SK-N-SH treated with all-trans-retinoic acid at 6 μM for 48 hours (cell line): ENCODE data around the gene FFAR3.

Source experiments
- ATAC-seq: fragments of 200-7000 bp; cut with Tn5 transposase; 3 replicates; pipeline ENCODE4 v1.9.1; 2020; ENCODE audit warnings: mild to moderate bottlenecking, moderate library complexity
- ARNTL ChIP-seq: fragments of 450-650 bp; formaldehyde crosslinking; IDR thresholded peaks from 2 replicates; pipeline ENCODE4 v1.5.0; 2020; ENCODE audit warnings: low read depth, mild to moderate bottlenecking, moderate library complexity, borderline replicate concordance
- BACH2 ChIP-seq: fragments of 250-450 bp; sonication (Bioruptor Pico); IDR thresholded peaks from 2 replicates; pipeline ENCODE4 v1.9.0; 2021; ENCODE audit warnings: mild to moderate bottlenecking, borderline replicate concordance
- CSDC2 ChIP-seq: fragments of 250-450 bp; sonication (Bioruptor Pico); IDR thresholded peaks from 2 replicates; pipeline ENCODE4 v1.5.0; 2020; ENCODE audit warnings: mild to moderate bottlenecking, moderate library complexity
- OSR1 ChIP-seq: fragments of 250-450 bp; sonication (Bioruptor Pico); IDR thresholded peaks from 2 replicates; pipeline ENCODE4 v1.8.0; 2022; ENCODE audit warnings: moderate library complexity, mild to moderate bottlenecking, inconsistent platforms
- PPARA ChIP-seq: fragments of 250-450 bp; sonication (Bioruptor Pico); IDR thresholded peaks from 2 replicates; pipeline ENCODE4 v1.5.0; 2020; ENCODE audit warnings: mild to moderate bottlenecking, borderline replicate concordance
- RARB ChIP-seq: fragments of 250-450 bp; sonication (Bioruptor Pico); IDR thresholded peaks from 2 replicates; pipeline ENCODE4 v1.8.0; 2021; ENCODE audit warnings: mild to moderate bottlenecking, moderate library complexity
- SNAI2 ChIP-seq: fragments of 250-450 bp; sonication (Bioruptor Pico); IDR thresholded peaks from 2 replicates; pipeline ENCODE4 v1.5.0; 2020; ENCODE audit warnings: mild to moderate bottlenecking, moderate library complexity
- TCF4 ChIP-seq: fragments of 250-450 bp; sonication (Bioruptor Pico); IDR thresholded peaks from 2 replicates; pipeline ENCODE4 v1.8.0; 2021; ENCODE audit warnings: mild to moderate bottlenecking, moderate library complexity, borderline replicate concordance
- TOX ChIP-seq: fragments of 250-450 bp; sonication (Bioruptor Pico); IDR thresholded peaks from 2 replicates; pipeline ENCODE4 v1.8.0; 2021; ENCODE audit warnings: mild to moderate bottlenecking, moderate library complexity, borderline replicate concordance
- ZC3H10 ChIP-seq: fragments of 250-450 bp; sonication (Bioruptor Pico); IDR thresholded peaks from 2 replicates; pipeline ENCODE4 v1.5.1; 2021; ENCODE audit warnings: mild to moderate bottlenecking, moderate library complexity
- ZNF565 ChIP-seq: fragments of 450-650 bp; formaldehyde crosslinking; conservative IDR thresholded peaks from 2 replicates; pipeline ENCODE4 v1.5.0; 2020; ENCODE audit warnings: low read depth, mild to moderate bottlenecking, moderate library complexity
- ZNF70 ChIP-seq: fragments of 450-650 bp; formaldehyde crosslinking; IDR thresholded peaks from 2 replicates; pipeline ENCODE4 v1.5.0; 2020; ENCODE audit warnings: mild to moderate bottlenecking, moderate library complexity
- ZNF8 ChIP-seq: fragments of 450-650 bp; formaldehyde crosslinking; IDR thresholded peaks from 2 replicates; pipeline ENCODE4 v1.5.0; 2020; ENCODE audit warnings: mild to moderate bottlenecking, moderate library complexity
- TF ChIP-seq, protein P1 (sequence below): fragments of 250-450 bp; sonication (Bioruptor Pico); IDR thresholded peaks from 2 replicates; pipeline ENCODE4 v1.5.1; 2020; ENCODE audit warnings: low read depth, mild to moderate bottlenecking, moderate library complexity
- TF ChIP-seq, protein P2 (sequence below): fragments of 250-450 bp; sonication (Bioruptor Pico); IDR thresholded peaks from 2 replicates; pipeline ENCODE4 v1.5.1; 2021; ENCODE audit warnings: mild to moderate bottlenecking, moderate library complexity
- TF ChIP-seq, protein P3 (sequence below): fragments of 250-450 bp; sonication (Bioruptor Pico); IDR thresholded peaks from 2 replicates; pipeline ENCODE4 v1.5.0; 2020; ENCODE audit warnings: mild to moderate bottlenecking, moderate library complexity
- TF ChIP-seq, protein P4 (sequence below): fragments of 250-450 bp; sonication (Bioruptor Pico); IDR thresholded peaks from 2 replicates; pipeline ENCODE4 v1.8.0; 2020; ENCODE audit warnings: mild to moderate bottlenecking, moderate library complexity, borderline replicate concordance
- TF ChIP-seq, protein P5 (sequence below): fragments of 250-450 bp; sonication (Bioruptor Pico); IDR thresholded peaks from 2 replicates; pipeline ENCODE4 v1.8.0; 2021; ENCODE audit warnings: low read depth, mild to moderate bottlenecking, moderate library complexity, borderline replicate concordance

FFAR3 gene

DNA sequence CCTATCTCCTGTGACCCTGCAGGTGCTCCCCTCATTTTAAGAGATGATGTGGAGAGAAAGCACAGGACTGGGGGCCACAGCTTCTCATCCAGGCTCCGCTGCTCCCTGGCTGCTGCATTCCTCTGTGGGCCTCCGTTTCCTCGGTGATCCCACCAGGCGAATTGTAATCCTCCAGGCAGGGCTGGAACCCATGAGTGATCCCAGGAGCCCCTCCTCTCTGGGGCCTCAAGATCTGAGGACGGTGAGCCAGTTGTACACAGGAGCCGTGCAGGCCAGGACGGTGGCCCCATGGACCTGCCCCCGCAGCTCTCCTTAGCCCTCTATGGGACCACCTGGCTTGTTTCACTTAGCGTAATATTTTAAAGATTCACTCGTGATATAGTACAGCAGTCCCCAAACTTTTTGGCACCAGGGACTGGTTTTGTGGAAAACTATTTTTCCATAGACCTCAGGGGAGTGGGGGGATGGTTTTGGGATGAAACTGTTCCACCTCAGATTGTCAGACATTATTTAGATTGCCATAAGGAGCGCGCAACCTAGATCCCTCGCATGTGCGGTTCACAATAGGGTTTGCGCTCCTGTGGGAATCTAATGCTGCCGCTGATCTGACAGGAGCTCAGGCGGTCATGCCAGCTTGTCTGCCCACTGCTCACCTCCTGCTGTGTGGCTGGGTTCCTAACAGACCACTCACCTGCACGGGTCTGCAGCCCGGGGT is 5.6 kb downstream of the FFAR3 start:
- TF ChIP-seq TCF4 (CRISPR knock-in tag): no peak
- TF ChIP-seq, protein P1, sequence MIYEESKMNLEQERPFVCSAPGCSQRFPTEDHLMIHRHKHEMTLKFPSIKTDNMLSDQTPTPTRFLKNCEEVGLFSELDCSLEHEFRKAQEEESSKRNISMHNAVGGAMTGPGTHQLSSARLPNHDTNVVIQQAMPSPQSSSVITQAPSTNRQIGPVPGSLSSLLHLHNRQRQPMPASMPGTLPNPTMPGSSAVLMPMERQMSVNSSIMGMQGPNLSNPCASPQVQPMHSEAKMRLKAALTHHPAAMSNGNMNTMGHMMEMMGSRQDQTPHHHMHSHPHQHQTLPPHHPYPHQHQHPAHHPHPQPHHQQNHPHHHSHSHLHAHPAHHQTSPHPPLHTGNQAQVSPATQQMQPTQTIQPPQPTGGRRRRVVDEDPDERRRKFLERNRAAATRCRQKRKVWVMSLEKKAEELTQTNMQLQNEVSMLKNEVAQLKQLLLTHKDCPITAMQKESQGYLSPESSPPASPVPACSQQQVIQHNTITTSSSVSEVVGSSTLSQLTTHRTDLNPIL: no peak
- no peak for TF ChIP-seq SNAI2 (CRISPR knock-in tag)
- no peak for TF ChIP-seq OSR1 (CRISPR knock-in tag)
- no peak for TF ChIP-seq TOX (CRISPR knock-in tag)
- no peak for TF ChIP-seq CSDC2 (CRISPR knock-in tag)
- TF ChIP-seq ZNF70 (CRISPR knock-in tag): no peak
- TF ChIP-seq BACH2 (CRISPR knock-in tag): no peak
- TF ChIP-seq, protein P2, sequence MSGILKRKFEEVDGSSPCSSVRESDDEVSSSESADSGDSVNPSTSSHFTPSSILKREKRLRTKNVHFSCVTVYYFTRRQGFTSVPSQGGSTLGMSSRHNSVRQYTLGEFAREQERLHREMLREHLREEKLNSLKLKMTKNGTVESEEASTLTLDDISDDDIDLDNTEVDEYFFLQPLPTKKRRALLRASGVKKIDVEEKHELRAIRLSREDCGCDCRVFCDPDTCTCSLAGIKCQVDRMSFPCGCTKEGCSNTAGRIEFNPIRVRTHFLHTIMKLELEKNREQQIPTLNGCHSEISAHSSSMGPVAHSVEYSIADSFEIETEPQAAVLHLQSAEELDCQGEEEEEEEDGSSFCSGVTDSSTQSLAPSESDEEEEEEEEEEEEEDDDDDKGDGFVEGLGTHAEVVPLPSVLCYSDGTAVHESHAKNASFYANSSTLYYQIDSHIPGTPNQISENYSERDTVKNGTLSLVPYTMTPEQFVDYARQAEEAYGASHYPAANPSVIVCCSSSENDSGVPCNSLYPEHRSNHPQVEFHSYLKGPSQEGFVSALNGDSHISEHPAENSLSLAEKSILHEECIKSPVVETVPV: no peak
- TF ChIP-seq ZNF565 (CRISPR knock-in tag): no peak
- no peak for TF ChIP-seq ZNF8 (CRISPR knock-in tag)
- TF ChIP-seq, protein P3, sequence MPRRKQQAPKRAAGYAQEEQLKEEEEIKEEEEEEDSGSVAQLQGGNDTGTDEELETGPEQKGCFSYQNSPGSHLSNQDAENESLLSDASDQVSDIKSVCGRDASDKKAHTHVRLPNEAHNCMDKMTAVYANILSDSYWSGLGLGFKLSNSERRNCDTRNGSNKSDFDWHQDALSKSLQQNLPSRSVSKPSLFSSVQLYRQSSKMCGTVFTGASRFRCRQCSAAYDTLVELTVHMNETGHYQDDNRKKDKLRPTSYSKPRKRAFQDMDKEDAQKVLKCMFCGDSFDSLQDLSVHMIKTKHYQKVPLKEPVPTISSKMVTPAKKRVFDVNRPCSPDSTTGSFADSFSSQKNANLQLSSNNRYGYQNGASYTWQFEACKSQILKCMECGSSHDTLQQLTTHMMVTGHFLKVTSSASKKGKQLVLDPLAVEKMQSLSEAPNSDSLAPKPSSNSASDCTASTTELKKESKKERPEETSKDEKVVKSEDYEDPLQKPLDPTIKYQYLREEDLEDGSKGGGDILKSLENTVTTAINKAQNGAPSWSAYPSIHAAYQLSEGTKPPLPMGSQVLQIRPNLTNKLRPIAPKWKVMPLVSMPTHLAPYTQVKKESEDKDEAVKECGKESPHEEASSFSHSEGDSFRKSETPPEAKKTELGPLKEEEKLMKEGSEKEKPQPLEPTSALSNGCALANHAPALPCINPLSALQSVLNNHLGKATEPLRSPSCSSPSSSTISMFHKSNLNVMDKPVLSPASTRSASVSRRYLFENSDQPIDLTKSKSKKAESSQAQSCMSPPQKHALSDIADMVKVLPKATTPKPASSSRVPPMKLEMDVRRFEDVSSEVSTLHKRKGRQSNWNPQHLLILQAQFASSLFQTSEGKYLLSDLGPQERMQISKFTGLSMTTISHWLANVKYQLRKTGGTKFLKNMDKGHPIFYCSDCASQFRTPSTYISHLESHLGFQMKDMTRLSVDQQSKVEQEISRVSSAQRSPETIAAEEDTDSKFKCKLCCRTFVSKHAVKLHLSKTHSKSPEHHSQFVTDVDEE: no peak
- TF ChIP-seq PPARA (CRISPR knock-in tag): no peak
- TF ChIP-seq, protein P4, sequence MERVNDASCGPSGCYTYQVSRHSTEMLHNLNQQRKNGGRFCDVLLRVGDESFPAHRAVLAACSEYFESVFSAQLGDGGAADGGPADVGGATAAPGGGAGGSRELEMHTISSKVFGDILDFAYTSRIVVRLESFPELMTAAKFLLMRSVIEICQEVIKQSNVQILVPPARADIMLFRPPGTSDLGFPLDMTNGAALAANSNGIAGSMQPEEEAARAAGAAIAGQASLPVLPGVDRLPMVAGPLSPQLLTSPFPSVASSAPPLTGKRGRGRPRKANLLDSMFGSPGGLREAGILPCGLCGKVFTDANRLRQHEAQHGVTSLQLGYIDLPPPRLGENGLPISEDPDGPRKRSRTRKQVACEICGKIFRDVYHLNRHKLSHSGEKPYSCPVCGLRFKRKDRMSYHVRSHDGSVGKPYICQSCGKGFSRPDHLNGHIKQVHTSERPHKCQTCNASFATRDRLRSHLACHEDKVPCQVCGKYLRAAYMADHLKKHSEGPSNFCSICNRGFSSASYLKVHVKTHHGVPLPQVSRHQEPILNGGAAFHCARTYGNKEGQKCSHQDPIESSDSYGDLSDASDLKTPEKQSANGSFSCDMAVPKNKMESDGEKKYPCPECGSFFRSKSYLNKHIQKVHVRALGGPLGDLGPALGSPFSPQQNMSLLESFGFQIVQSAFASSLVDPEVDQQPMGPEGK: no peak
- no peak for TF ChIP-seq ZC3H10 (CRISPR knock-in tag)
- no peak for ATAC-seq

DNA sequence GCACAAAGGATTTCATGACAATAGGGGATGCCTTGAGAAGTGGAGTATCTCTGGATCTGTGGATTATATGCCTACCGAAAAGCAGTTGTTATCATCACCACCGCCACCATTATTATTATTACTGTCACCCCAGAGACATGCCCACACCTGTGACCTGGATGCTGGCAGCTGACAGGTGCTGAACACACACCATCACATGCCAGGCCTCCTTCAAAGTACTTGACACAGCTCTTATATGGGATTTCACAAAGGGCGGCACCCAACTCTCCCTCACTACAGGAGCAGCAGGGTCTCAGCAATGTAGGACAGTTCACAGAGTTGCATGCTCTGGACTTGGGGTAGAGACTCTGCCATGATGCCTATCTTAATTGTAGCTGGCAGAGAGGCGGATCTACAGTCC is 7.0 kb downstream of the FFAR3 start:
- ATAC-seq: no peak
- TF ChIP-seq SNAI2 (CRISPR knock-in tag) (no peak), OSR1 (CRISPR knock-in tag) (no peak), RARB (CRISPR knock-in tag) (no peak), CSDC2 (CRISPR knock-in tag) (no peak), ARNTL (CRISPR knock-in tag) (no peak)
- TF ChIP-seq, protein P5, sequence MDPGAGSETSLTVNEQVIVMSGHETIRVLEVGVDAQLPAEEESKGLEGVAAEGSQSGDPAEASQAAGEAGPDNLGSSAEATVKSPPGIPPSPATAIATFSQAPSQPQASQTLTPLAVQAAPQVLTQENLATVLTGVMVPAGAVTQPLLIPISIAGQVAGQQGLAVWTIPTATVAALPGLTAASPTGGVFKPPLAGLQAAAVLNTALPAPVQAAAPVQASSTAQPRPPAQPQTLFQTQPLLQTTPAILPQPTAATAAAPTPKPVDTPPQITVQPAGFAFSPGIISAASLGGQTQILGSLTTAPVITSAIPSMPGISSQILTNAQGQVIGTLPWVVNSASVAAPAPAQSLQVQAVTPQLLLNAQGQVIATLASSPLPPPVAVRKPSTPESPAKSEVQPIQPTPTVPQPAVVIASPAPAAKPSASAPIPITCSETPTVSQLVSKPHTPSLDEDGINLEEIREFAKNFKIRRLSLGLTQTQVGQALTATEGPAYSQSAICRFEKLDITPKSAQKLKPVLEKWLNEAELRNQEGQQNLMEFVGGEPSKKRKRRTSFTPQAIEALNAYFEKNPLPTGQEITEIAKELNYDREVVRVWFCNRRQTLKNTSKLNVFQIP (CRISPR knock-in tag): no peak

DNA sequence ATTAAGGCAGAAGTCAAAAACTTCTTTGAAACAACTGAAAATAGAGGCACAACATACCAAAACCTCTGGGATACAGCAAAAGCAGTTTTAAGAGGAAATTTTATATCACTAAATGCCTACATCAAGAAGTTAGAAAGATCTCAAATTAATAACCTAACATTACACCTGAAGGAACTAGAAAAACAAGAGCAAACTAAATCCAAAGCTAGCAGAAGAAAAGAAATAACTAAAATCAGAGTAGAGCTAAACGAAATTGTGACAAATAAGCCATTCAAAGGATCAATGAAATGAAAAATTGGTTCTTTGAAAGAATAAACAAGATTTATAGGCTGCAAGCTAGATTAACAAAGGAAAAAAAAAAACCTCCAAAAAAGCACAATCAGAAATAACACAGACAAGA is 10.1 kb downstream of the FFAR3 start:
- TF ChIP-seq, protein P3: no peak
- TF ChIP-seq, protein P1: no peak
- TF ChIP-seq, protein P4: no peak
- no peak for ATAC-seq
